Stimulated activated CD4-positive, alpha-beta T cell treated with anti-CD3 and anti-CD28 coated beads, Interleukin-4, amount 100 ng/mL, for 48 hours (primary cell): ENCODE measurements around the gene OTUD3.
"Not testable (repeated sequence)": the region's sequence is repeated elsewhere in the genome, so short reads cannot be mapped to it uniquely, and the experiment has no call there.

Experiments used
- DNase-seq, 2 donors: peaks; one replicate each; pipeline ENCODE4 v3.0.0-alpha.2; 2020; ENCODE audit warnings: low read depth in 2 of 2

OTUD3 gene

DNA sequence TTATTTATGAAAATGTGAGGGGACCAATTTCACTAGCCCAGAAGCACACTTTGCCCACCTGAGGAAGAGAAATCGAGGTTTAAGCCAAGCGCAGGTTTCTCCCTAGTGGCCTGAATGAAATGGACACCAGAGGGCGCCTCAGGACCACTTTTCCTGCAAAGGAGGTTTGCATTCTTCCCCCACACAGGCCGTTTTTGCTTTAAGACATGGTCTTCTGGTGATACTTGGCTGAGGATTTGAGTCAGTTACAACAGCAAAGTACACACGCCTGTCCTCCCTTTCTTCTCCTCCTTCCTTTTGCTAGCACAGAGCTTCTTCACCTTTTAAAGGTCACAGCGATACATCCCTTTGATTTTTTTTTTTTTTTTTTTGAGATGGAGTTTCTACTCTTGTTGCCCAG lies 35.9 kb downstream of the OTUD3 start:
- DNase-seq: peak; percentile 74 to 81

GRCh38 chr1:19920132-19920710 lies 38.0 kb downstream of the OTUD3 start:
- DNase-seq: no peak

DNA sequence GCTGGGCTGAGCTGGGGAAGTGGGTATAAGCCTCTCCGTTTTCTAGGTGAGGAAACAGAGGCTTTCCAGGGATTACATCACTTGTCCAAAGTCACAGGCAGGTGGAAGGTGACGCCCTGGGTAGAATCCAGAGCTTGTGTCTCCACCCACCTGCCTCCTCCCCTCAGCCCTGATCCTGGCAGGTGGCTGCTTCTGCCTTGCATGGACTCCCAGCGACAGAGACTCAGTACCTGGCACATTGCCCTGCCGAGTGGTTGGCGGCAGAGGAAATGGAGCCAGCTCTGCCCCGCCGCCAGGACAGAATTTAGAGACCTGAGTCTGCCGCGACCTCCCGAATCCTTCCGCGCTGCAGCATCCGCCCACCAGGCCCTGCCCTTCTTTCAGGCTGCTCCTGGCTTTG lies 39.1 kb downstream of the OTUD3 start:
- no peak for DNase-seq

DNA sequence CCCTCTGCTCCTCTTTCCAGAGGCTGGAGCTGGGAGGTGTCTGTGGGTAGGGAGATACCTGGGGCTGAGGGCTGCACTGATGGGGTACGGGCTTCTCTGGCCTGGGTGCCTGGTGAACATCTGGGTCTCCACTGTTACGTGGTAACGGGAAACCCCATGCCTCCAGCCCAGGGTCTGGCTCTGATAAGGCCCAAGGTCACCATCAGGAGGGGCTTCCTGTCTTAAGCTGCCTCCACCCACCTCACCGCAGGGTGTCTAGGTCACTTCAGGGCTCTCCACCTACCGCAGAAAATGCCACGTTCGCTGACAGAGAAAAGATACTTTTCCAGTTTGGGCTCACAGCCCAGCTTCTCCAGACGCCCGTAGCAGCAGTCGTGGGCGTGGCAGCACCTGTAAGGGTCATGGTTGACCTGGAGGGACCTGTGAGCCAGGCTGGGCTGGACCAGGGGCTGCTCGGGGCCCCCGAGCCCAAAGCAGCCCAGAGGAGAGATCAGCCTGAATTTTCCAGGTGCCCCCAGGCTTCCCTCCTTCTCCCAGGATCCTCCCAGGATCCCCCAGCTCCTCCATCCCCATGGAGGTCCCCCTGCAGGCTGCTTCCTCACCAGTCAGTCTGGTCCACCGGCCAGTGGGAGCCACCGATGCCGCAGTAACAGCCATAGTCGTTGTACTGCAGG lies 40.0 kb downstream of the OTUD3 start:
- no peak for DNase-seq

GRCh38 chr1:19923137-19923952 lies 41.1 kb downstream of the OTUD3 start, which contains the start of gene PLA2G2E:
PLA2G2E (minus strand) TSS chr1:19923617; CDS start chr1:19923559, 58 bp downstream.
- no peak for DNase-seq

DNA sequence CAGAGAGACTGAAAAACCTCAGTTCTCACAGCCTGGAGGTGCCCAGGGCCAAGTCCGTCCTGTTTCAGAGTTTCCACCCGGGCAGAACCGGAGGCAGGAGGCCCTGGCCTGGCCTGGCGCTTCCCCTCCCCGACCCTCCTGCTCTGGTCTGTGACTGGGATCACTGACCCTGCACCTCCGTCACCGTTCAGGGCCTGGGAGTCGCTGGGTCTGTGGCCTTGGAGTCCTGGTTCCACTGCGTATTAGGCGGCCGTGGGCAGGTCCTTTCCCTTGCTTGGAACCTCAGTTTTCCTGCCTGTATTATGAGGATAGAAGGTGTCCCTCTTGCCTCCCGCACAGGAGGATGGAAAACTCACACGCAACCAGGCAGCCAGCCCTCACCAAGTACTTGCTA lies 41.8 kb downstream of the OTUD3 start:
- DNase-seq: no peak

GRCh38 chr1:19925342-19926070 lies 43.3 kb downstream of the OTUD3 start:
- DNase-seq: no peak

DNA sequence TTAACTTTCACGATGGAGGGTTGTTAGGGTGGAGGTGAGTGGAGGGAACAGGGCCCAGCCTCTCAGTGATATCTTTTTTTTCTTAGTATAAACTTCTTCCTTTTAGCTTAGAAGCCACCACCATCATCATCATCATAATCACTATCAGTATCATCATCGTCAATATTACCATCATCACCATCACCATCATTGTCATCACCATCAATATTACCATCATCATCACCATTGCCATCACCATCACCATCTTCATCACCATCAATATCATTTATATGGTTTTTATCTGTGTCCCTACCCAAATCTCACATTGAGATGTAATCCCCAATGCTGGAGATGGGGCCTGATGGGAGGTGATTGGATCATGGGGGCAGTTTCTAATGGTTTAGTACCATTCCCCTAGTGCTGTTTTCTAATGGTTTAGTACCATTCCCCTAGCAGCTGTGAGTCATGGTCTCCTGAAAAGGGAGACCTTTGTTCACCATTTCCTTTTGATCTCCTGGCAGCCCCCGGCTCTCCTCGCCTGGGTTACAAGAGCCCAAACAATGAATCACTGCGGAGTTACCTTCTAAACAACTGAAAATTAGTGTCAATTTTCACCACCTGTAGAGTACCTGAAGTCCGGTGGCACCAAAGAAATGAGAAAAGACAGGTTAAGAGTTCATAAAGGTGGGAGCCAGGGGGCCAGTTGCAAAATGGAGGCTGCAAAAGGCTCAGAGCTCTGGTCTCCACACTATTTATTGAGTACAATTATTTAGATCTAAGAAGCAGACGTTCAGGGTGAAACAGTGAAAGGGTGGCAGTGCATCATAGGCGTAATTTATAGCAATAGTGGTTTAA lies 44.3 kb downstream of the OTUD3 start:
- no peak for DNase-seq

DNA sequence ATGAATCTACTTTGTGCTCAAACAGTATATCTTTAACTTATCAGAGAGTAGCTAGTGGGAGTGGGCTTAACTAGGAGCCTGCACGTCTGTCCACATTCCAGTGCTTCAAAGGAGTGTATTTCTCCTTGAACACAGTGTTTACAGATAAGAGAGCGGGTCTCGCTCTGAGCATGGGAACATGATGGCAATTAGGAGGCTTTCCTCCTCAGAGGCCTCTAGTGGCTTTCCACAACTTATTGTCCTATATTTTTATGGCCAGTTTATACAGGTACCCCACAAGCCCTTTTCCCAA lies 44.9 kb downstream of the OTUD3 start:
- DNase-seq: not testable (repeated sequence)

DNA sequence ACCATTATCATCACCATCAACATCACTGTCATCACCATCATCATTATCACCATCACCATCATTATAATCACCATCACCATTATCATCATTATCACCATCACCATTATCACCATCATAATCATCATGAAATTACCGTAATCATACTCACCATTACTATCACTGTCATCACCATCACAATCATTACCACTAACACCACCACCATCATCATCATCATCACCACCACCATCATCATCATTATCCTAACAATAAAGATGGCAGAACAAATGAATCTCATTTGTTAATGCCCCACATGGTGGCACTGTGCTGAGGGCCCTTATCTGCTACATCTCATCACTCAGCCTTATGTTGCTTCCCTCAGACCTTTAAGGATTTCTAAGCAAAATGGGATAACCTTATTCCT lies 50.7 kb downstream of the OTUD3 start:
- no peak for DNase-seq

GRCh38 chr1:19934336-19934735 lies 52.1 kb downstream of the OTUD3 start:
- DNase-seq: no peak

GRCh38 chr1:19936061-19936750 lies 54.0 kb downstream of the OTUD3 start:
- no peak for DNase-seq

DNA sequence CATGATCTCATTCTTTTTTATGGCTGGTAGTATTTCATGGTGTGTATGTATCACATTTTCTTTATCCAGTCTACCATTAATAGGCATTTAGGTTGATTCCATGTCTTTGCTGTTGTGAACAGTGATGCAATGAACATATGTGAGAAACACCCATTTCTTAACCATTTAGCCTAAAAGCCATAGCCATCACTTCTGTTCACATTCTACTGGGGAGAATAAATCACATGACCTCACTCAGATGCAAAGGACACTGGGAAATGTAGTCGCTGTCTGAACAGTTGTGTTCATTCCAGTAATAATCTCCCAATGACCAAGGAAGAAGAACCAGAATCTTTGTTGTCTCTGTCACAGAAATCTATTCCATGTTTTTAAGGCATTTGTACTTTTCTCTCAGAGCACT lies 56.3 kb downstream of the OTUD3 start:
- no peak for DNase-seq

DNA sequence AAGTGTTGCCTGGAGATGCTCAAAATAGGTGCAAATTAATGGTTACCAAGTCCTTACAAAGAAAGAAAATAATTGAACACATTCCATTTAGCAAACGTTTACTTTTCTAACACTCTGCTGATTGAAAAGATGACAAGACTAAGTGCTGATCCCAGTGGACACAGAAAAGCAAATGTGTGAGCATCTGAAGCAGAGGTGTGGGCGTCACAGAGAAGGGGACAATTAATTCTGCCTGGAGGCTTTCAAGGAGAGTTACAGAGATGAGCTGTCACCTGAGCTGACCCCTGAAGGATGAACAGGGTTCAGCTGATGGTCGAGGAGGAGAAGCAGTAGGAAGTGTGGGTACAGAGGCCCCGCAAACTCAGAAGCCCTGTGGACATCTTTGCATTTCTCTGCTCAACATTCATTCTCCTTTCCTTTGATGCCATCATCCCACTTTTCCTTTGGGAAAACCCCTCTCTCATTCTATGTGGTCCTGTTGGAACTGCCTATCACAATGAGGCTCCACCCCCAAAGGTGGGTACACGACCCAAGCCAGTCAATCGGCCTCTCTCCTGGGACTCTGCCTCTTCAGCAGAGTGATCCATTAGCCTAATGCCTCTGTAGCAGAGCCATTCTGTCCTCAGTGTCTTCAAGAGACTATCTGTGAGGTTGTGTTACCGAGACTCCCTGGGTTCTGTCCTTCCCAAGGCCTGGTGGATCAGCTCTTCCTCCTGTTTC lies 58.5 kb downstream of the OTUD3 start:
- no peak for DNase-seq

DNA sequence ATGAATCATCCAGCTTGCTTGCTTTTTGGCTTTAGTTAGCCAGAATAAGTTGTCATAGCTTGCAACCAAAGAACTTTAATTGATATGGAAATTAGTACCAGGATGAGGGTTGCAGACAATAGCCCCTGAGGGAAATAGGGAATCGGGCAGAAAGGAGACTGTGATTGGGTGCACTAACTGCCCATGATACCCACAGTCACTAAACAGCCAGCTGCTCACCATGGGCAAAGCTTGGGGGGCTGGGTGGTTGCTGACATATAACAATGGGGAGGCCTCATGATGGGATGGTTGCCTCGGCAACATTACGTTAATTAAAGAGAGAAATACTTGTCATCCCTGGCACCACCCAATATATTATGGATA lies 59.0 kb downstream of the OTUD3 start:
- no peak for DNase-seq

DNA sequence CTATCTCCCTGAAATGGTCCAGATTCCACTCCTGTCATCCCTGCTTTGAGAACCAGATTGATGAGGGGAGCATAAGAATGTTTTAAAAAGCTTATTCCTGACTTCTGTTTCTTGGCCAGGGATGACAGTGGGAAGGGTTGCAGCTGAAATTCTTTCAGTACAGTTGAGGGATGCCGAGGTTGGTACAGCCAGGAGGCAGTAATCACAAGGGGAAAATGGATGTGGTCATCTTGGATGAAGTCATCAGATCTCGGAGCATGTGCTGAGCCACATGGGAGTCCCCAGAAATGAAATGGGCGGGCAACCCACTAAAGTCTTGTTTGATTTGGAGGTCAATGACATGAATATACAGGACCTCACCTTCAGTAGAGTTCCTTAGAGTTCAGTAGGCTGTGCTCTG lies 59.9 kb downstream of the OTUD3 start:
- DNase-seq: no peak

- DNase-seq: no peak
Observed at GRCh38 chr1:19942657-19943056, 60.5 kb downstream of the OTUD3 start.

GRCh38 chr1:19945914-19946313 lies 63.7 kb downstream of the OTUD3 start:
- no peak for DNase-seq

DNA sequence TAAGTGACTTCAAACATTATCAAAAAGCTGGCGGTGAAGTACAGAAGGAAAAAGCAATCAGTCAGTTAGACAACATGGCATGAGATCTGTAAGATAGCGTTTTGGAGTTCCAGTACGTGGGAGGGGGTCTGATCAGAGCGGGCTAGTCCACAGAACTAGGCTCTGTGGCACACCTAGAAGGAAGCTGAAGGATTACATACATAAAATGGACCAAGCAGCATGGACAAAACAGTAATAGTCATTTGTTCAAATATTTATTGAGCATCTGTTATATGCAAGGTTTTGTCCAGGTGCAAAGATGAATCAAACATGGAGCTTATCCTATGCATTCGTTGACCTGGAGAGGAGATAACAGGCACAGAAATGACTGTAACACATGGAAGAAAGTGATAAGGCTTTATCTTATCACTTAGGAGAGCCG lies 64.1 kb downstream of the OTUD3 start:
- DNase-seq: no peak

GRCh38 chr1:19946971-19947370 lies 64.8 kb downstream of the OTUD3 start:
- no peak for DNase-seq
